Measurements from ENCODE around the gene TWF2.
"Not testable (repeated sequence)": the region's sequence is repeated elsewhere in the genome, so short reads cannot be mapped to it uniquely, and the experiment has no call there.

DNA sequence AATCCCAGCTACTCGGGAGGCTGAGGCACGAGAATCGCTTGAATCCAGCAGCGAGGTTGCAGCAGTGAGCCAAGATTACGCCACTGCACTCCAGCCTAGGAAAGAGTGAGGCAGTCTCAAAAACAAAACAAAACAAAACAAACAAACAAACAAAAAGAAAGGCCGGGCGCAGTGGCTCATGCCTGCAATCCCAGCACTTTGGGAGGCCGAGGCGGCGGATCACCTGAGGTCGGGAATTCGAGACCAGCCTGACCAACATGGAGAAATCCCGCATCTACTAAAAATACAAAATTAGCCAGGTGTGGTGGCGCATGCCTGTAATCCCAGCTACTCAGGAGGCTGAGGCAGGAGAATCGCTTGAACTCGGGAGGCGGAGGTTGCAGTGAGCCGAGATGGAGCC, 35.8 kb upstream of the TWF2 start:
- TF ChIP-seq, protein P1, sequence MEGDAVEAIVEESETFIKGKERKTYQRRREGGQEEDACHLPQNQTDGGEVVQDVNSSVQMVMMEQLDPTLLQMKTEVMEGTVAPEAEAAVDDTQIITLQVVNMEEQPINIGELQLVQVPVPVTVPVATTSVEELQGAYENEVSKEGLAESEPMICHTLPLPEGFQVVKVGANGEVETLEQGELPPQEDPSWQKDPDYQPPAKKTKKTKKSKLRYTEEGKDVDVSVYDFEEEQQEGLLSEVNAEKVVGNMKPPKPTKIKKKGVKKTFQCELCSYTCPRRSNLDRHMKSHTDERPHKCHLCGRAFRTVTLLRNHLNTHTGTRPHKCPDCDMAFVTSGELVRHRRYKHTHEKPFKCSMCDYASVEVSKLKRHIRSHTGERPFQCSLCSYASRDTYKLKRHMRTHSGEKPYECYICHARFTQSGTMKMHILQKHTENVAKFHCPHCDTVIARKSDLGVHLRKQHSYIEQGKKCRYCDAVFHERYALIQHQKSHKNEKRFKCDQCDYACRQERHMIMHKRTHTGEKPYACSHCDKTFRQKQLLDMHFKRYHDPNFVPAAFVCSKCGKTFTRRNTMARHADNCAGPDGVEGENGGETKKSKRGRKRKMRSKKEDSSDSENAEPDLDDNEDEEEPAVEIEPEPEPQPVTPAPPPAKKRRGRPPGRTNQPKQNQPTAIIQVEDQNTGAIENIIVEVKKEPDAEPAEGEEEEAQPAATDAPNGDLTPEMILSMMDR (IDR thresholded peaks at IDR 0.05): not testable (repeated sequence)
- not testable (repeated sequence) for TF ChIP-seq POLR2A (IDR thresholded peaks at IDR 0.05)
